ENCODE results near the gene PAK2. TPM values are rescaled to one million over a fixed set of nuclear protein-coding genes. Genes with fewer than 3 reads are reported as not detected.
A peak's percentile ranks its signal among the peaks of the same experiment; 100 is the strongest.

The PAK2 gene
- polyA plus RNA-seq, 1 of the 3 experiments (the other 2 are of a cell fraction): 27.9 TPM

GRCh38 chr3:196813903-196814302 is 74.2 kb downstream of the PAK2 start:
- no peak overlapping the region for H2AFZ ChIP-seq (ENCODE audit: low read depth)
- H3K9me2 ChIP-seq: no peaks in the 10 kb centered on the region
- peak overlapping the region in 1 of 2 experiments; percentile 48; a peak in 2 of 4 replicates for H3K27ac ChIP-seq (ENCODE audit: low read depth in 2 of 2, low read length in 1 of 2)
- H3K9ac ChIP-seq: no peak overlapping the region
- 0 out of 4 replicates have a peak, but pooled peaks cover 0 to 9% of the 10 kb centered on the region in 2 experiments for H3K4me1 ChIP-seq (ENCODE audit: control insufficient read depth in 1 of 2, insufficient read depth in 2 of 2, low read depth in 1 of 2, low read length in 1 of 2)
- 78% methylated on average over 5 of the region's 5 CpGs for whole genome bisulfite sequencing (ENCODE audit: low lambda C conversion rate)
- no peaks in the 10 kb centered on the region for H3F3A ChIP-seq (replicated peaks; ENCODE audit: insufficient read depth)
- CTCF ChIA-PET: interaction anchor here (2.1 kb wide), 1 partner anchor 156 kb away, joined by 5 read pairs; no protein-coding TSS in a partner anchor
- H3K79me2 ChIP-seq (ENCODE audit: insufficient read depth): no peaks in the 10 kb centered on the region
- no peaks in the 10 kb centered on the region for H3K27me3 ChIP-seq (ENCODE audit: insufficient read depth)
- no peak for DNase-seq
- H3K4me3 ChIP-seq (ENCODE audit: low read depth in 2 of 2, low read length in 1 of 2): no peak overlapping the region
- POLR2A ChIA-PET: interaction anchor here (0.5 kb wide), 1 partner anchor 381 kb away, joined by 3 read pairs; no protein-coding TSS in a partner anchor
- no peaks in the 10 kb centered on the region for H3K9me3 ChIP-seq
- peaks cover 33 to 79% of the 10 kb centered on the region in 2 experiments for H3K36me3 ChIP-seq (replicated peaks in 1 of 2; ENCODE audit: control insufficient read depth in 1 of 2, insufficient read depth in 2 of 2, low read length in 1 of 2)
- peaks cover 8% of the 10 kb centered on the region; the same call in 1 of the 2 replicates for H4K20me1 ChIP-seq (ENCODE audit: insufficient read depth)
- peak overlapping the region; percentile 15; the same call in 1 of the 2 replicates for H3K4me2 ChIP-seq
- TF ChIP-seq NRF1 (IDR thresholded peaks at IDR 0.05; ENCODE audit: low read depth, low read length): no peak
- peak; percentile 51 for TF ChIP-seq NFIC (IDR thresholded peaks at IDR 0.05; ENCODE audit: borderline replicate concordance)
- TF ChIP-seq EP300 (IDR thresholded peaks at IDR 0.05; ENCODE audit: borderline replicate concordance in 1 of 2, low read depth in 1 of 2, low read length in 1 of 2): no peak
- no peak for TF ChIP-seq FOXJ3 (CRISPR knock-in tag; IDR thresholded peaks at IDR 0.05)
- TF ChIP-seq JUND (IDR thresholded peaks at IDR 0.05): peak; percentile 65
- TF ChIP-seq USF2 (IDR thresholded peaks at IDR 0.05; ENCODE audit: borderline replicate concordance, low read depth, low read length): no peak
- TF ChIP-seq IRF3 (IDR thresholded peaks at IDR 0.05; ENCODE audit: low read depth, low read length): no peak
- TF ChIP-seq USF1 (IDR thresholded peaks at IDR 0.05; ENCODE audit: borderline replicate concordance, low read depth): no peak
- no peak for TF ChIP-seq MAX (IDR thresholded peaks at IDR 0.05; ENCODE audit: low read depth)
- TF ChIP-seq RCOR1 (IDR thresholded peaks at IDR 0.05; ENCODE audit: low read length): no peak
- no peak for TF ChIP-seq POLR2AphosphoS5 (IDR thresholded peaks at IDR 0.05; ENCODE audit: low read depth, low read length)
- no peak for TF ChIP-seq ELF1 (IDR thresholded peaks at IDR 0.05)
- TF ChIP-seq SIN3A (IDR thresholded peaks at IDR 0.05; ENCODE audit: borderline replicate concordance, low read depth, low read length): no peak
- no peak for TF ChIP-seq TAF1 (IDR thresholded peaks at IDR 0.05; ENCODE audit: borderline replicate concordance, low read depth, low read length)
- no peak for TF ChIP-seq CHD2 (IDR thresholded peaks at IDR 0.05; ENCODE audit: low read length, partially characterized antibody)
- TF ChIP-seq RXRA (IDR thresholded peaks at IDR 0.05; ENCODE audit: borderline replicate concordance, low read depth): no peak
- TF ChIP-seq MEF2A (IDR thresholded peaks at IDR 0.05; ENCODE audit: borderline replicate concordance, low read depth): no peak
- no peak for TF ChIP-seq SMC3 (IDR thresholded peaks at IDR 0.05; ENCODE audit: low read depth, low read length)
- no peak for TF ChIP-seq CTCF (IDR thresholded peaks at IDR 0.05)
- no peak for TF ChIP-seq EZH2phosphoT487 (IDR thresholded peaks at IDR 0.05; ENCODE audit: borderline replicate concordance, low read depth)
- no peak for TF ChIP-seq ZBTB33 (IDR thresholded peaks at IDR 0.05; ENCODE audit: borderline replicate concordance, low read depth)
- no peak for TF ChIP-seq REST (IDR thresholded peaks at IDR 0.05; ENCODE audit: low read depth, low read length)
- no peak for TF ChIP-seq RAD21 (IDR thresholded peaks at IDR 0.05; ENCODE audit: low read length)
